GM19099 (cell line): ENCODE measurements around the gene SGMS2.

Source experiments
- POLR2A ChIP-seq: IDR thresholded peaks from 3 replicates; pipeline ENCODE4 v1.6.1; 2011; ENCODE audit warnings: low read depth; ENCODE audit not compliant: insufficient read length; ENCODE audit errors: extremely low read depth

Gene SGMS2

DNA sequence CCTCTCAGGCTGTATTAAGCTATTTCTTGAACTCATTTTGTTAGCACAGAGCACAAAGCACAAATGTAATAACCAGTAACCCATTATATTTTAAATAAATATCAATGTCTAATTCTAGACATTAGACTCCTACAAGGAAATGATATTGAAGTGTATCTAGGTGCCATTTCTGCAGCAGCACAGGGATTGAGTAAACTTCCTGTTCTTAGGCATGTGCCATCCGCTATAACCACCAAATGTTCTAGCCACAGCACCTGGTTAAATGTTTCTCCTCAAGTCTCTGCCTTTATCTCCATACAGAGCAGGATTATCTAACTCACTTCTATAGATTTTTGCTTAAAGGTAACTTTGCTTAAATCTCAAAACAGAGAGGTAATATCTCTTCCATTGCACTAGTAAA is 51.4 kb downstream of the SGMS2 start:
- TF ChIP-seq POLR2A, result no peak

DNA sequence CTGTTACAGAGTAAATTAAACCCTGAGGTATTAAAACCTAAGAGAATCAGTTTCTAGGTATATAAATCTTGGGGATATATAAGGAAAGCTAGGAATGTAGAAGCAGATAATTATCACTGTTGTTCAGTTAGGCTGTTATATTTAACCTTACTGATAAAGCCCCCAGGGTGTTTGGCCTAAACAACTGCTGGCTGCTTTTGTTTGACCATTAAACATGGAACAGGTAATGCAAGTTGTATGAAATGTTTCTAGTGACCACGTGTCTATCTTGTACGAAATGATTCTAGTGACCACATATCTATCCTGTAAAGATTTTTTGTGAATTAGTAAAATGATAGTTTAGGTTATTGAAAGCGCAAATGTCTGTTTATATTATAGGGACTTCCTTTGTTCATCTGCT is 52.6 kb downstream of the SGMS2 start:
- no peak for TF ChIP-seq POLR2A

DNA sequence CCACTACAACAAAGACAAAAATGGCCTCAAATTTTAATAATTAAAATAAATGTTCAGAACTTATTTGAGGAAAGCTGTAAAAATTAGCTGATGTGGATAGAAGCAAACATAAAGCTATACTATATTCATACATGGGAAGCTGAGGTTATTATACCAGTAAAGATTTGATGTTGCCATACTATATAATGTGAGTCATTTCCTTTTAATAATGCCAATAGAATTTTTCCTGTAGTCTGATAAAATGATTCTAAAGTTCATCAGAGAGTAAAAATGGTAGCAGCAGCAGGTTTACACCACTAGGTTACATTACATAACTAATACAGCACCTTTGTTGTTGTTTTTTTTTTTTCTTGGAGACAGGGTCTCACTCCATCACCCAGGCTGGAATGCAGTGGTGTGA is 61.1 kb downstream of the SGMS2 start:
- no peak for TF ChIP-seq POLR2A

DNA sequence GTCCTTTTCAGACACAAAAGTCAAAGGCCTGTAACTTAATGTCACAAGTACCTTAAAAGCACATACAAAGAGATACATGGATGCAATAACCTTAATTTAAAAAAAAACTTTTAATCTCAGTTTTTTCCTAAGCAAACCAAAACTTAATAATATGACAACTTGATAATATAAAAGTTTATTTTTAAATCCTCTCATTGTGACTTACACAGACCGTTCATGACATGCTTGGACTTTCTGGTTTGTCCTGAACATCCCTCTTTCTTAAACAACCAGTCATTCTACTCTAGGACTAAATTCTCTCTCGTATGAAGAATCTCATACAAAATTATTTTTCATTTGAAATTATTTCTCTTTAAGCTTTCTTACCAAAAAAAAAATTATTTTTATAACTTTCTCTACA is 63.5 kb downstream of the SGMS2 start:
- TF ChIP-seq POLR2A, result no peak

DNA sequence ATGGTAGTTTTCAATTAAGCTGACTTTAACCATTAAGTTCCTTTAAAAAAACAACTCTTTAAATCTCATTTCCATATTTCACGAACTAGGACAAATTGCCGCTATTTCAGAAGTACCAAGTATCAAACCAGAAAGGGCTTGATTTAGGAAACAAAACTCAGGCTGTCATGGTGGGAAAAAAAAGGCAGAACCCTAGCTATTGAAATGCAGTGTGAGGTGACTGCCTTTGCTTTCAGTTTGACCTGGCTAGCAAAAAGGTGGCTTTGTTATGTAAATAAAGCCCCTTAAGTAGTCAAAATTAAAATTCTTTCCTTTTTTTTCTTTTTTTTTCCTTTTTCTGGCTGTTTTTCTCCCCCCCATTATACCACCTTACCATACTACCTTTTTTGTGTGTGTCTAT is 66.0 kb downstream of the SGMS2 start:
- TF ChIP-seq POLR2A, result no peak

DNA sequence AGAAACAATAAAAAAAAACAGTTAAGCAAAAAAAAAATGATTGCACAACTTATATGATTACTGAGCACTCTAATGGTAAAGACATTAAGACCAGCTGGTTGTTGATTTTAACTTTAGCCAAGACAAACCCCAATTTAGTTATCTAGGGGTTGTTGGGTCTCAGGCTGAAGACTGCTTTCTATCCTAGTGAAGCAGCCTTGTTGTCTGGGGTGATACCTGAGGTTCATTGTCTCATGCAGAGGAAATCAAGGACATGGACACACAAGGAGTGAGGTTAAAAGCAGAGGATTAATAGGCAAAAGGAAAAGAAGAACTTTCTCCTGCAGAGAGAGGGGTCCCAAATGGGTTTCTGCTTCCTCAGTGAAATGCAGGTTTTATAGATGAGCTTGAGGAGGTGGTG is 66.6 kb downstream of the SGMS2 start:
- no peak for TF ChIP-seq POLR2A

DNA sequence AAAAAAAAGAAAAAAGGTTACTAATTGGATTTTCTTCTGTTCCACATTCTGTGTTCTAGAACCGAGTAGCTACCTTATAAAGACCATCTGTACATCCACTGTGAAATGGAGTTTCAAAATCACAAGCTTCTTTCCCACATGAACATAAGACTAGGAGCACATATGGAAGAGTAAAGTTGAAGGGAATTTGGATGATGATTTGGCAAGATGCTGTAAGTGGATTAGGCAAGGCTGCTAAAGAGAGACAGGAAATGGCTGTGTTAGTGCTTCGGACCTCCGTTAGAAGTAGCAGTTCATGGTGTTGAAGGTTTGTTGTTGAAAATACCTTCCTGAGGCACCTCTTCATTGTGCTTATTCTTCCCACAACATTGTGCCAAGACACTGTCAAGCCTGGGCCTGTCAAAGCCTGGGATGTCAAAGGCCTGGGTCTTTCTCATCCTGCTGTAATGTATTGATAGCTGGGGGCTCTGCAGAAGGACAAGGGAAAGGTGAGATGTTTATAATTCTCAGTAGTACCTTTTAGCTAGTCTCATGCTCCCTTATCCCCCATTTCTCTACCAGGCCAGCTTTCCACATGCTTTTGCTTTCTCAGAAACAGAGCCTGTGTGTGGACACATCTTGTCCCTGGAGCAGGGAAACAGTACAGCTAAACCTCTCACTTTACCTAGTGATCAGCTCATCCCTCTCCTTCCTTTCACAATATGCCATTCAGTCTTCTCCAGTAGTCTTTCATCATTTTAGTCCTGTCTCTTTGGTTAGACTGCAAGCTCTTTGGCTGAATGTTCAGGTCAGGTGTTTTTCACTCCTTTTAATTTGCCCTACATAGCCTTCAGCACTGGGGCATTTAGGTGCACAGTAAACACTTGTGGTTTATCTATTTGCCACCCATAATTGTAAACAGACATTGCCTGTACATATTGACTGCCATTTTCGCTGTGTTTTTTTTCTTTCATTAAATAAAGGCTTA is 68.7 kb downstream of the SGMS2 start:
- no peak for TF ChIP-seq POLR2A

DNA sequence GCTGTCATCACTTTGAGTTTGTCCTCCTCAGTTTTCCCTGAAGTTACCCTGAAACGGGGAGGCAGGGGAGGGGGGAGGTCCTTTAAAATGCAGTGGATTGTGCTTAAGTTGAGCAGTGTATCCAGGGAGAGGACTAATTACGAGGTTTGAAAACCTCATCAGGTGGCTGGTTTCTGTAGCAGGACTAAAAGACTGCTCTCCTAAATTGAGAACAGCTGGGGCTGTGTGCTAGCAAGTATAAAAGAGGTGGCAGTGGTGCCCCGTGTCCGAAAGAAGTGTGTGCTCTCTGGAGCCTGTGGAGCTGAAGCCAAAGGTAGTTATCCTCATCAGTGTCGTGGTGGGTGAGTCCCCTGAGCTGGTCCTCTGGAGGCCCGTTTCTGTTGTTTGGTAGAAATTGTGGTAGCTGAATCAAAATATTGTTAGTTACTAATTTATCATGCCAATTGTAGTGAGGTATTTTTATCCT is 69.4 kb downstream of the SGMS2 start:
- no peak for TF ChIP-seq POLR2A

DNA sequence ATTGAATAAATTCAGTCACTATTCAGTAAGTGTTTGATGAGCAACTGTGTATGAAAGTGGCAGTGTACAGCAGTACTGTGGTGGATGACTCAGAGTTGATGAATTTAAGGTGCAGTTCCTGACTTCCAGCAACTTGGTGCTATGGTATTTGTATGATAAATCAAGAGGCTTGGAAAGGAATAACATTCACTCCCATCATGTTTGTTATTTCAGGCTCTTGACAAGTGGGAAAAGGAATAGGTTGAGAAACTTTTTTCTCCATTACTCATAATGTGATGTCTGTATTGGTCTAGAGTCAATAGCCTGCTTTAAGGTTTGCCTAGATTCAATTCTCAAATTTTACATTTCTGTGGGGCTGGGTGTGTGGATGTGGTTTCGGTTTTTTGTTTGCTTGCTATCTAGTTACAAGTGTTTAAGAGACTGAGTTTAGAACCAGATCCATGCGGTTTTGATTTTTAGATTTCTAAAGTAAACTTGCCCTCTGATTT is 71.5 kb downstream of the SGMS2 start:
- no peak for TF ChIP-seq POLR2A

DNA sequence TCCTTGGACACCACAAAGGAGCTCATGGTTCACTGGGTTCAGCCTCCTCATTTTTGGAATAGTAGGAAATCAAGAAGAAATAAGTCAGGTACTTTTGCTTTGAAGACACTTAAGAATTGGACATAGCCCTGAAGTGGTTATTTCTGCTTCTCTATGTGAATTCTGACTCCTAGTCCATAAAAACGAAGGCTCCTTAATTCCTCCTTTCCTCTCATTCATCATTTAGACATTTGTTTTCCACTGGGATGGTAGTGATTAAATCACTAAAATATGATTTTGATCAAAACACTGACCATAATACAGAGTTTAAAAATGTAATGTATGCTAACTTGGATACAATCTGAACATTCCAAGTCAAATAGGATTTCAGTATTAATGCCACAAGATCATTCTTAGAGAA is 71.9 kb downstream of the SGMS2 start:
- TF ChIP-seq POLR2A, result no peak

DNA sequence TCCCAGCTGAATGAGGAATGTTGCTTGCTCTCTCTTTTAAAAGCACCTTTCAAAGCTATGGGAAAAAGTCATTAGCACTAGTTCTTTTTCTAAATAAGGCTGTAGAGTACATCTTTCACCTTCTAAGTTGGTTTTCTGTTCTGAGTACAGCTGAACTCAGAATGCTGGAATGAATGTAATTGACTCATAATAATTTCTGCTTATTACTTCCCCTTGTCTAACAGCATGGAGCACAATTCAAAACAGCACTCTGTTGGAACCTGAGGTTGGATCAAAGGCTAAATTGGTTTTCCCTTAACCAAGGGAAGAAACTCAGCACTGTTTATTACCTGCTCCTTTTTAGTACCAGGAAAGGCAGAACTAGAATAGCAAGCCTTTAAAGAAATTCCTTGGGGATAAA is 73.1 kb downstream of the SGMS2 start:
- TF ChIP-seq POLR2A, result no peak

DNA sequence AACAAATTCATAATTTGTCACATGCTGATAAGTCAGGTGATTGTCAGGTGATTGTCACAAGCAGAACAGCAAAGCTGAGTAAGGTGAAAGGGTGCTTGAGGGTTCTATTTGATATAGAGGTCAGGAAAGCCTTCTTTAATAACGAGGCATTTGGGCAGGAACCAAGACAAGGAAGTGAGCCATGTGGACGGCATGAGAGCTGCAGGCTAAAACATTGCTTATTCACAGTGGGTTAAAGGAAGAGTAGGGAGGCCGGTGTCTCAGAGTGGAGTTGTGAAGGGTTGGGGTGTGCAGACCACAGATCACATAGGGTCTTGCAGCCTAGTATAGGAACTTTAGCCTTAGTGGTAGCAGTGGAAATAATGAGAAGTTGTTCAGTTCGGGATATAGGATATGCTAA is 75.3 kb downstream of the SGMS2 start:
- no peak for TF ChIP-seq POLR2A

DNA sequence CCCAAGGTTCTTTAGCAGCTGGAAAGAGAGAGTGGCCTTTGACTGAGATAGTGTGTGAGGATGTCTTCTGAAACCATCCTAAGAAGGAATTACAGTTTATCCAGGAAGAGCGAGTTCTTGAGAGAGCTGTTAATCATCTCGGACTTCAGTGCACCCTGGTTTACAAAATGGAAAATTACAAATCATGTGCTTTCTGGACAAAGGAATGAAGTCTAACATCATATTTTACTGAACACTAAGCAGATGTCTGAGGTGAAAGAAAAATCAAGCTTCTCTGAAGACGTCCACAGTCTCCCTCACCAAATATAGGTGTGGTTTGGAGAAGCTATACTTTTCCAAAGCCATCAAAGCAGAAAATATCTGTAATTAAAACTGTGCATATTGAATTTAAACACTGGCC is 75.8 kb downstream of the SGMS2 start:
- no peak for TF ChIP-seq POLR2A

DNA sequence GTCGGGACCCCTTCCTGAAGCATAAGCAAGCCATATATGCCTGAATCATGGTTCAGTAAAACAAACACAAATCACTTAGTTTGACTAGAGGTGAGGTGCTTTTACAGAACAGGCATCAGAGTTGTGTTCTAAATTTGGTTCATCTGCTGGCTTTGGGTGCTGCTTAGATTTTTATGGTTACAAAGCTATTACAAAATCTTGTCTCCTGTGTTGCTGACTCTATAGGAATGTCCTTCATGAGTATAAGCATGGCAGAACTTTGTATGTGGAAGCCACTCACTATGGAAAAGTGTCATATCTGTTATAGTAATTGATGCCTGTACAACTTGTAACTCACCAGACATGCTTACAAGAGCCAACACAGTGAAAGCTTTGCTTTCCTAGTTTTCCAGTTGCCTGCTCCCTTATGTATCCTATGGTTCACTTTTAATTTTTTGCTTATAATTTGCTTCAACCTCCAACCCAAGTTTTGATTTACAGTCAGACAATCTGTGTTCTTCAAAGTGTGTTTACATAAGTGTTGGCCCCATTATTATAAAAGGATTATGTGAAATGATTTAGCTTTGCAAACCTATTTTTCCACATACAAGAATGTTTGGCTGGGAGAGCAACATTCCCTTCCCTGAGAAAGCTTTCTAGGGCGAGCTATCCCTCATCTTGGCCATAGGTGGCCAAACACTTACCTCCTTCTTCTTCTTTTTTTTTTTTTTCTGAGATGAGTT is 76.6 kb downstream of the SGMS2 start:
- no peak for TF ChIP-seq POLR2A

DNA sequence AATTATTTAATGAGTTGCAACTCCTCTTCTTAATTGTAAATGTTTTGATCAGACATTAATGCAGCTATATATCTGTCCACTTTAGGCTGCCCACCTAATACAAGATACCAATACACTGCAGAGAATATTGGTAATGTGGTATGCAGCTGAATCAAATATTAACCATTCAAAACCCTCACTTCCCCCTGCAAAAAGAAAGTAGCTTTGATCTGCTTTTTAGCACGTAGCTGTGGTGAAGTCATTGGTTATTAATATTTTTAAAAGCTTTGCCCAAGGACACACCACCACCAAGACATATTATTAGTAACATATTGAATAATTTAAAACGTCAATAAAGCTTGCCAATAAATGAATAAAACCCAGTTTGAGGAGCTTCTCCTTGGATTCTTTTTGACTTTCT is 78.0 kb downstream of the SGMS2 start:
- TF ChIP-seq POLR2A, result no peak

DNA sequence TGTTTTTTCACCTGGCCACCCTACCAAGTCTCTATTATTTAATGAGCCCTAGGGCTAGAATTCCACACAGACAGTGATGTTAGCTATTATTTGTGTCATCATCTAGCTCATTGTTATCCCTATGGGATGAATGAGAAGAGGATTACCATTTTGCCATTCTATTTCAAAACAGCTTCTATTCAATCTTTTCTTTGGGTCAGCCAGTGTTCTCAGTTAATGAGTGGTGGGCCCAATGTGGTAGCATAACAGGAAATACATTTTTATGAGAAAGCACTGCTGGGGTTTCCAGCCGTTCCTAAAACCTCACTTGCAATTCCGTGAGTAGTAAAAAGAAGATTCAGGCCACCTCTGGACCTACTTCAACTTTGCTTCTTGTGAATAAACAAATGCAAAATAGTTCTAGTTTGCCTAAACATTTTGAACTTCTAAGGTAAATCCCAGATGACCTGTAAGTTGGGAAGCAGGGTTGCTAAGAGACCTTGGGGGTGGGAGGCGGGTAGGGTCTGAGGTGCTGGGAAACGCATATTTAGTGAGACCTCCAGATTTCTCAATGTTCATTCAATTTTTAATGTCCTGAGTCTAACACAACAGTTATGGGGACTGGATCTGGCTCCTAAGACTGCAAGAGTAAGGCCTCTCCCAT is 81.8 kb downstream of the SGMS2 start:
- TF ChIP-seq POLR2A, result no peak

DNA sequence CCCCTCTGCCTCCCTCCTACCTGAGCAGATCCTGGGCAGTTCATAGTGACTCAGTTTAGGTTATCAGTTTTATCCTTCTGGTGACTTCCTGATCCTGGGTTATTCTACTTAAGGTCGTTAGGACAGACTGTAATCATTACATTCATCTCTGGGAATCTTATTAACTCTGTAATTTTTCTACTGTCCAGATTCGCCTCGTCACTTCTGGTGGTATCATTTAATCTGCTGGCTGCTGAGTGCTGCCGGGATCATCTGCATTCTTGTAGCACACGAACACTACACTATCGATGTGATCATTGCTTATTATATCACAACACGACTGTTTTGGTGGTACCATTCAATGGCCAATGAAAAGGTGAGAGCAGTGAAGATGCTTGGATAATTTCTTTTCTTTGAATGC is 83.6 kb downstream of the SGMS2 start:
- TF ChIP-seq POLR2A, result no peak
